Measurements from ENCODE around the gene DLL4.

GRCh38 chr15:40934457-40934856 is 5.3 kb downstream of the DLL4 start:
- TF ChIP-seq, protein P1, sequence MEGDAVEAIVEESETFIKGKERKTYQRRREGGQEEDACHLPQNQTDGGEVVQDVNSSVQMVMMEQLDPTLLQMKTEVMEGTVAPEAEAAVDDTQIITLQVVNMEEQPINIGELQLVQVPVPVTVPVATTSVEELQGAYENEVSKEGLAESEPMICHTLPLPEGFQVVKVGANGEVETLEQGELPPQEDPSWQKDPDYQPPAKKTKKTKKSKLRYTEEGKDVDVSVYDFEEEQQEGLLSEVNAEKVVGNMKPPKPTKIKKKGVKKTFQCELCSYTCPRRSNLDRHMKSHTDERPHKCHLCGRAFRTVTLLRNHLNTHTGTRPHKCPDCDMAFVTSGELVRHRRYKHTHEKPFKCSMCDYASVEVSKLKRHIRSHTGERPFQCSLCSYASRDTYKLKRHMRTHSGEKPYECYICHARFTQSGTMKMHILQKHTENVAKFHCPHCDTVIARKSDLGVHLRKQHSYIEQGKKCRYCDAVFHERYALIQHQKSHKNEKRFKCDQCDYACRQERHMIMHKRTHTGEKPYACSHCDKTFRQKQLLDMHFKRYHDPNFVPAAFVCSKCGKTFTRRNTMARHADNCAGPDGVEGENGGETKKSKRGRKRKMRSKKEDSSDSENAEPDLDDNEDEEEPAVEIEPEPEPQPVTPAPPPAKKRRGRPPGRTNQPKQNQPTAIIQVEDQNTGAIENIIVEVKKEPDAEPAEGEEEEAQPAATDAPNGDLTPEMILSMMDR (IDR thresholded peaks at IDR 0.05 in 8 of 11, conservative IDR thresholded peaks at IDR 0.05 in 3 of 11): no peak
- no peak for TF ChIP-seq POLR2AphosphoS5 (IDR thresholded peaks at IDR 0.05)

Measured in spleen (tissue), 7 donors.